Astrocyte (in vitro differentiated cells and primary cell): Measurements from ENCODE around the gene BTRC. TPM values are rescaled to one million over a fixed set of nuclear protein-coding genes. Genes with fewer than 3 reads are reported as not detected.

Experiments
- DNase-seq: peaks from one replicate; pipeline ENCODE4 v3.0.0-alpha.2; 2010; ENCODE audit warnings: low read depth
- FAIRE-seq: peaks from 2 replicates; lab custom pipeline; 2011; peaks lifted over from hg19 to GRCh38; lab: Jason Lieb, UNC
- H2AFZ ChIP-seq: 2 replicates; pipeline ENCODE4 v1.6.0; 2012; ENCODE audit warnings: low read depth, low read length, inconsistent platforms
- H3K27ac ChIP-seq: 2 replicates; pipeline ENCODE4 v1.5.1; 2011; ENCODE audit warnings: low read depth, low read length, inconsistent platforms
- H3K27me3 ChIP-seq: 2 replicates; pipeline ENCODE4 v1.6.0; 2011; ENCODE audit warnings: low read length, inconsistent platforms; ENCODE audit not compliant: insufficient read depth
- H3K36me3 ChIP-seq: 2 replicates; pipeline ENCODE4 v1.5.1; 2011; ENCODE audit warnings: low read length, inconsistent platforms; ENCODE audit not compliant: insufficient read depth
- H3K4me1 ChIP-seq: 2 replicates; pipeline ENCODE4 v1.5.1; 2011; ENCODE audit warnings: low read length, inconsistent platforms; ENCODE audit not compliant: insufficient read depth
- H3K4me2 ChIP-seq: 2 replicates; pipeline ENCODE4 v1.6.0; 2012; ENCODE audit warnings: low read length, inconsistent platforms
- H3K4me3 ChIP-seq: 2 replicates; pipeline ENCODE4 v1.5.1; 2011; ENCODE audit warnings: low read depth, mild to moderate bottlenecking, low read length, inconsistent platforms; ENCODE audit not compliant: insufficient read depth
- H3K79me2 ChIP-seq: 2 replicates; pipeline ENCODE4 v1.6.0; 2012; ENCODE audit warnings: mild to moderate bottlenecking, low read length, inconsistent platforms; ENCODE audit not compliant: insufficient read depth
- H3K9ac ChIP-seq: 2 replicates; pipeline ENCODE4 v1.6.0; 2012; ENCODE audit warnings: mild to moderate bottlenecking, low read length, inconsistent platforms
- H3K9me3 ChIP-seq: 2 replicates; pipeline ENCODE4 v1.5.1; 2012; ENCODE audit warnings: low read depth, mild to moderate bottlenecking, low read length, inconsistent platforms; ENCODE audit not compliant: insufficient read depth
- H4K20me1 ChIP-seq: 2 replicates; pipeline ENCODE4 v1.6.0; 2012; ENCODE audit warnings: low read length, inconsistent platforms; ENCODE audit not compliant: insufficient read depth
- H3K27ac Mint-ChIP-seq: one replicate; pipeline ENCODE4 v1.8.0; 2021; ENCODE audit warnings: mild to moderate bottlenecking, mixed read lengths; ENCODE audit not compliant: unreplicated experiment
- H3K27me3 Mint-ChIP-seq: one replicate; pipeline ENCODE4 v1.8.0; 2021; ENCODE audit warnings: low read depth, mixed read lengths; ENCODE audit not compliant: unreplicated experiment
- H3K36me3 Mint-ChIP-seq: one replicate; pipeline ENCODE4 v1.8.0; 2021; ENCODE audit warnings: low read depth, mixed read lengths; ENCODE audit not compliant: unreplicated experiment
- H3K4me1 Mint-ChIP-seq: one replicate; pipeline ENCODE4 v1.8.0; 2021; ENCODE audit warnings: low read depth, mixed read lengths; ENCODE audit not compliant: unreplicated experiment
- H3K4me3 Mint-ChIP-seq: one replicate; pipeline ENCODE4 v1.8.0; 2021; ENCODE audit warnings: mild to moderate bottlenecking, moderate library complexity, mixed read lengths; ENCODE audit not compliant: unreplicated experiment
- H3K9me3 Mint-ChIP-seq: one replicate; pipeline ENCODE4 v1.8.0; 2021; ENCODE audit warnings: mild to moderate bottlenecking, mixed read lengths; ENCODE audit not compliant: unreplicated experiment
- EZH2 ChIP-seq: IDR thresholded peaks from 2 replicates; pipeline ENCODE4 v1.6.1; 2012; ENCODE audit warnings: mild to moderate bottlenecking, low read length, inconsistent platforms; ENCODE audit not compliant: insufficient read depth
- total RNA-seq: library from RNA; stranded (reverse); gene quantifications from 2 replicates; pipeline ENCODE4 v1.2.1, GENCODE V29; 2021
- TF ChIP-seq, protein P1 (sequence below): IDR thresholded peaks from 2 replicates; pipeline ENCODE4 v1.5.1; 2011; ENCODE audit warnings: low read depth, mild to moderate bottlenecking, inconsistent platforms, low read length, moderate library complexity; ENCODE audit not compliant: insufficient read depth

BTRC gene
- total RNA-seq, 1 donor from 2014 or later = 33.3 TPM

DNA sequence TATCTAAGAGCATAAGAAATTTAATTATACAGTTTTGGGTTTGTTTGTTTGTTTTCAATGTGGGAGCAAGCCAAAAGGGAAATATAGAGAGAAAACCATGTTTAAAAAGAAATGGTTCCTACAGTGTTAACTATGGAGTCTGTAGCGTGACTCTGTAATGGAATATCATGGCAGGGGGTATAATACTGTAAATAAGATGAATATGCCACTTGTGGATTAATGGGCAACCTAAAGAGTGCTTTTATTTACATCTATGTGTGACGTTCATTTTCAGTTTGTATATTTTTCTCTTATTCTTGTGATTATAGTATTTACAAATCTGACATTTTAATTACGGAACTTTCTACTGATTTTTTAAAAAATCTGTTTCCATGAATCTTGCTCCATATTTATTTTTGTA, 138.2 kb downstream of the BTRC start:
- H2AFZ ChIP-seq = no peak overlapping the region
- Mint-ChIP-seq H3K4me3 (no peak overlapping the region), H3K9me3 (no peaks in the 10 kb centered on the region), H3K4me1 (peaks cover 7% of the 10 kb centered on the region), H3K27me3 (no peaks in the 10 kb centered on the region), H3K27ac (no peak overlapping the region), H3K36me3 (peaks cover 4% of the 10 kb centered on the region)
- H3K27ac ChIP-seq = no peak overlapping the region
- no peaks in the 10 kb centered on the region for H3K27me3 ChIP-seq
- no peak for TF ChIP-seq EZH2
- TF ChIP-seq, protein P1, sequence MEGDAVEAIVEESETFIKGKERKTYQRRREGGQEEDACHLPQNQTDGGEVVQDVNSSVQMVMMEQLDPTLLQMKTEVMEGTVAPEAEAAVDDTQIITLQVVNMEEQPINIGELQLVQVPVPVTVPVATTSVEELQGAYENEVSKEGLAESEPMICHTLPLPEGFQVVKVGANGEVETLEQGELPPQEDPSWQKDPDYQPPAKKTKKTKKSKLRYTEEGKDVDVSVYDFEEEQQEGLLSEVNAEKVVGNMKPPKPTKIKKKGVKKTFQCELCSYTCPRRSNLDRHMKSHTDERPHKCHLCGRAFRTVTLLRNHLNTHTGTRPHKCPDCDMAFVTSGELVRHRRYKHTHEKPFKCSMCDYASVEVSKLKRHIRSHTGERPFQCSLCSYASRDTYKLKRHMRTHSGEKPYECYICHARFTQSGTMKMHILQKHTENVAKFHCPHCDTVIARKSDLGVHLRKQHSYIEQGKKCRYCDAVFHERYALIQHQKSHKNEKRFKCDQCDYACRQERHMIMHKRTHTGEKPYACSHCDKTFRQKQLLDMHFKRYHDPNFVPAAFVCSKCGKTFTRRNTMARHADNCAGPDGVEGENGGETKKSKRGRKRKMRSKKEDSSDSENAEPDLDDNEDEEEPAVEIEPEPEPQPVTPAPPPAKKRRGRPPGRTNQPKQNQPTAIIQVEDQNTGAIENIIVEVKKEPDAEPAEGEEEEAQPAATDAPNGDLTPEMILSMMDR = no peak
- FAIRE-seq (no peak), DNase-seq (no peak)
- H3K4me2 ChIP-seq = no peak overlapping the region
- H3K4me3 ChIP-seq = no peak overlapping the region
- peaks cover 2% of the 10 kb centered on the region for H3K79me2 ChIP-seq
- no peaks in the 10 kb centered on the region for H3K4me1 ChIP-seq
- H3K9me3 ChIP-seq = no peaks in the 10 kb centered on the region
- peaks cover 20% of the 10 kb centered on the region for H4K20me1 ChIP-seq
- no peaks in the 10 kb centered on the region for H3K36me3 ChIP-seq
- no peak overlapping the region for H3K9ac ChIP-seq

DNA sequence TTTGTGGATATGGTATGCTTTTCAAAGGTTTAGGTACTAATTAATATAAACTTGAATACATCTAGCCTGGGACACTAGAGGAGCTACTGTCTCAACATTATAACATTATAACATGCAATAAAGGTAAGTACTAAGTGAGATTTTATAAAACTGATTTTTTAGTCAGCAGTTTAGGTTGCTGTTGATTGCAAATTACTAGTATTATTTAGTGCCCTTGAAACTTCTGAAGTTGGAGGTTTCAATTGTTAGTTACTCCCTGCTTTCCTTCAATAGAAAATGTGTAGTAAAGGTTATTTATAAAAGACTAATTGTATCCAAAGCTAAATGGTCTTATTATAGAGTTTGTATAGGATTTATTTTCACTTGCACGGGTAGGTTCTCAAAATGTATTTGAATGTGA, 138.8 kb downstream of the BTRC start:
- Mint-ChIP-seq H3K27me3 (no peaks in the 10 kb centered on the region), H3K4me1 (peaks cover 7% of the 10 kb centered on the region), H3K9me3 (no peaks in the 10 kb centered on the region), H3K4me3 (no peak overlapping the region), H3K36me3 (peaks cover 4% of the 10 kb centered on the region), H3K27ac (no peak overlapping the region)
- H4K20me1 ChIP-seq = peaks cover 16% of the 10 kb centered on the region
- no peak overlapping the region for H3K9ac ChIP-seq
- H3K27me3 ChIP-seq = no peaks in the 10 kb centered on the region
- H3K4me2 ChIP-seq = no peak overlapping the region
- H3K79me2 ChIP-seq = no peaks in the 10 kb centered on the region
- H3K36me3 ChIP-seq = no peaks in the 10 kb centered on the region
- no peak overlapping the region for H2AFZ ChIP-seq
- TF ChIP-seq, protein P1 = no peak
- no peak for TF ChIP-seq EZH2
- H3K4me3 ChIP-seq = no peak overlapping the region
- H3K27ac ChIP-seq = no peak overlapping the region
- FAIRE-seq = no peak
- no peak for DNase-seq
- no peaks in the 10 kb centered on the region for H3K9me3 ChIP-seq
- no peaks in the 10 kb centered on the region for H3K4me1 ChIP-seq

DNA sequence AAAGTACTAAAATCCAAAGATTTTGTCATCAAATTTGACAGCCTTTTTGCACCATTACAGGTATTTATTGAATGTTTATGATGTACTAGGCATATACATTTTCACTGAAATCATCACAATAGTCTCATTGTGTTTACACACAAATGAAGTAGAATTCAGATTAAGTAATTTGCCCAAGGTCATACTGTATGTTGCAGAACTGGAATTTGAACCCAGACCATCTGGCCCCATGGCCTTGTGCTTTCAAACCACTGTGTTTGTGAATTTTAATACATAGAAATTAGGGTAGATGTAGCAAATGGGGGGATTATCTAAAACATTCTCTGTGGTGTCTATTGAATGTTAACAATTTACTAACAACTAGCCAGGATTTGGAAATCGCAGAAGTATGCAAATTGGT, 139.3 kb downstream of the BTRC start:
- TF ChIP-seq, protein P1 = no peak
- TF ChIP-seq EZH2 = no peak
- no peaks in the 10 kb centered on the region for H3K27me3 ChIP-seq
- Mint-ChIP-seq H3K27me3 (no peaks in the 10 kb centered on the region), H3K9me3 (no peaks in the 10 kb centered on the region), H3K36me3 (peaks cover 4% of the 10 kb centered on the region), H3K4me3 (no peak overlapping the region), H3K4me1 (peaks cover 7% of the 10 kb centered on the region), H3K27ac (no peak overlapping the region)
- no peak overlapping the region for H3K4me3 ChIP-seq
- no peak overlapping the region for H3K4me2 ChIP-seq
- no peaks in the 10 kb centered on the region for H3K9me3 ChIP-seq
- H3K36me3 ChIP-seq = no peaks in the 10 kb centered on the region
- peaks cover 11% of the 10 kb centered on the region for H4K20me1 ChIP-seq
- H3K27ac ChIP-seq = no peak overlapping the region
- H3K79me2 ChIP-seq = no peaks in the 10 kb centered on the region
- no peak overlapping the region for H2AFZ ChIP-seq
- no peak for DNase-seq
- H3K4me1 ChIP-seq = no peaks in the 10 kb centered on the region
- H3K9ac ChIP-seq = no peak overlapping the region
- FAIRE-seq = no peak
